Heart left ventricle (tissue), 13 donors: ENCODE data around the gene SLC38A2.

Experiments used
- POLR2A ChIP-seq, 2 donors: fragments of 450-650 bp; IDR thresholded peaks; one replicate each; pipeline ENCODE4 v1.6.1; 2017; ENCODE audit warnings: antibody characterized with exemption in 2 of 2, mild to moderate bottlenecking in 2 of 2, moderate library complexity in 2 of 2
- TF ChIP-seq, protein P1 (sequence below), 12 donors: fragments of 200-600 bp; sonication (generic) in 4 of 12; IDR thresholded peaks; one replicate each; pipeline versions ENCODE4 v1.5.0 to v1.8.0; 2018 to 2022; ENCODE audit warnings: antibody characterized with exemption in 12 of 12, mild to moderate bottlenecking in 5 of 12
- donor health status: ischemic (EF 13 %, LVEDD 7.1; RV severe dilation, severe dysfunction).
- donor health status: DM: no; HTN: yes; CAD: no.
- donor health status: DM: no; HTN: no; CAD: no.
- donor health status: ischemic (EF 25% LVEDD 6.9; RV normal size, moderate dysfunction).
- donor health status: ischemic (EF 25% LVEDD 5.7; RV mildly dilated, moderate dysfunction).
- donor health status: ischemic (EF 35%, LVEDD 5.7; RV mildly dilated, moderate dysfunction).
- donor health status: nonischemic (EF 11% LVEDD 7.7; RV severe dilation, severe dysfunction).
- donor health status: DM: yes; HTN: yes; CAD: no.
- donor health status: PGD.
- donor health status: ischemic (EF 29% LVEDD 5.4; RV normal size, mild dysfunction).
- donor health status: nonischemic (EF 23%, LVEDD 6.1; RV moderate dilation, normal function).

DNA sequence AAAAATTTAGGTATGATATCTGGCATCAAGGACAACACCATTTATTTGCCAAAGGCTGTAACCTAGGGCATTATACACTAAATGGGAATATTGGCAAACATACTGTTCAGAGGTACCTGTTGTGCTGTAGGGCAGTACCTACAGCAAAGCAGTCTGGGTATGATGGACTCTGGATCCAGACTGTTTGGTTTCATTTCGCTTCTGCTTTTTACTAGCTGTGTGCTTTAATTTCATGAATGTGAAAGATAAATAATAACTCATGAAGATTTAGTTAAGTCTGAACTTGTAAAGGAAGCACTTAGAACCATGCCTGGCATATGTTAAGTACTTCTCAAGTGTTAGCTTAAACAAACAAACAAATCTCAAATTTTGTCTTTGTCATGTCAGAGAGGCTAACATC, 17.7 kb upstream of the SLC38A2 start:
- TF ChIP-seq, protein P1, sequence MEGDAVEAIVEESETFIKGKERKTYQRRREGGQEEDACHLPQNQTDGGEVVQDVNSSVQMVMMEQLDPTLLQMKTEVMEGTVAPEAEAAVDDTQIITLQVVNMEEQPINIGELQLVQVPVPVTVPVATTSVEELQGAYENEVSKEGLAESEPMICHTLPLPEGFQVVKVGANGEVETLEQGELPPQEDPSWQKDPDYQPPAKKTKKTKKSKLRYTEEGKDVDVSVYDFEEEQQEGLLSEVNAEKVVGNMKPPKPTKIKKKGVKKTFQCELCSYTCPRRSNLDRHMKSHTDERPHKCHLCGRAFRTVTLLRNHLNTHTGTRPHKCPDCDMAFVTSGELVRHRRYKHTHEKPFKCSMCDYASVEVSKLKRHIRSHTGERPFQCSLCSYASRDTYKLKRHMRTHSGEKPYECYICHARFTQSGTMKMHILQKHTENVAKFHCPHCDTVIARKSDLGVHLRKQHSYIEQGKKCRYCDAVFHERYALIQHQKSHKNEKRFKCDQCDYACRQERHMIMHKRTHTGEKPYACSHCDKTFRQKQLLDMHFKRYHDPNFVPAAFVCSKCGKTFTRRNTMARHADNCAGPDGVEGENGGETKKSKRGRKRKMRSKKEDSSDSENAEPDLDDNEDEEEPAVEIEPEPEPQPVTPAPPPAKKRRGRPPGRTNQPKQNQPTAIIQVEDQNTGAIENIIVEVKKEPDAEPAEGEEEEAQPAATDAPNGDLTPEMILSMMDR (IDR thresholded peaks at IDR 0.05): no peak
- TF ChIP-seq POLR2A (IDR thresholded peaks at IDR 0.05): no peak
